ENCODE data around the gene HOXA1.
A peak's percentile ranks its signal among the peaks of the same experiment; 100 is the strongest.

Gene HOXA1

GRCh38 chr7:27140126-27140857 lies 44.5 kb upstream of the HOXA1 start (continued):
- peak; percentile 14; the same call in 1 of the 2 replicates for TF ChIP-seq ZNF513 (tag by site-specific recombination; IDR thresholded peaks at IDR 0.05)
- peak; percentile 65; the same call in 1 of the 2 replicates for TF ChIP-seq BCL11B (tag by site-specific recombination; IDR thresholded peaks at IDR 0.05; ENCODE audit: low read depth)
- TF ChIP-seq ZNF423 (tag by site-specific recombination; IDR thresholded peaks at IDR 0.05), result no peak
- TF ChIP-seq SP7 (tag by site-specific recombination; IDR thresholded peaks at IDR 0.05), result peak; percentile 96
- TF ChIP-seq ZNF549 (tag by site-specific recombination; IDR thresholded peaks at IDR 0.05), result no peak
- TF ChIP-seq ZNF777 (tag by site-specific recombination; IDR thresholded peaks at IDR 0.05; ENCODE audit: borderline replicate concordance), result no peak
- TF ChIP-seq YY2 (tag by site-specific recombination; IDR thresholded peaks at IDR 0.05), result no peak
- TF ChIP-seq ZNF433 (tag by site-specific recombination; IDR thresholded peaks at IDR 0.05; ENCODE audit: low read depth), result no peak
- TF ChIP-seq ZNF140 (tag by site-specific recombination; IDR thresholded peaks at IDR 0.05), result no peak
- no peak for TF ChIP-seq ZFP37 (tag by site-specific recombination; IDR thresholded peaks at IDR 0.05)
- TF ChIP-seq PBX3 (CRISPR knock-in tag; IDR thresholded peaks at IDR 0.05), result no peak
- TF ChIP-seq CTCF (tag by site-specific recombination; IDR thresholded peaks at IDR 0.05), result no peak
- TF ChIP-seq KLF1 (tag by site-specific recombination; IDR thresholded peaks at IDR 0.05), result no peak
- peak; percentile 20; the same call in 1 of the 2 replicates for TF ChIP-seq ZSCAN30 (tag by site-specific recombination; IDR thresholded peaks at IDR 0.05)
- 0 out of 2 replicates have a peak, but pooled peaks have one; percentile 8 for TF ChIP-seq ZNF518A (tag by site-specific recombination; conservative IDR thresholded peaks at IDR 0.05; ENCODE audit: low read depth)
- TF ChIP-seq ZNF501 (tag by site-specific recombination; IDR thresholded peaks at IDR 0.05), result no peak
- TF ChIP-seq ZNF239 (tag by site-specific recombination; IDR thresholded peaks at IDR 0.05), result no peak
- TF ChIP-seq TSHZ1 (tag by site-specific recombination; IDR thresholded peaks at IDR 0.05; ENCODE audit: borderline replicate concordance), result peak; percentile 77
- no peak; the same call in 1 of the 2 replicates for TF ChIP-seq MYNN (tag by site-specific recombination; IDR thresholded peaks at IDR 0.05; ENCODE audit: borderline replicate concordance)
- TF ChIP-seq ZNF510 (tag by site-specific recombination; IDR thresholded peaks at IDR 0.05; ENCODE audit: insufficient replicate concordance), result no peak
- TF ChIP-seq BCL6B (tag by site-specific recombination; IDR thresholded peaks at IDR 0.05), result no peak
- peak; percentile 41; the same call in 1 of the 2 replicates for TF ChIP-seq INSM2 (tag by site-specific recombination; IDR thresholded peaks at IDR 0.05)

All from HEK293 (cell line).